T1000 (cell line): ENCODE data around the gene NCCRP1.

Source experiments
- DNase-seq: peaks from one replicate; lab custom pipeline; 2025; ENCODE audit warnings: mixed read lengths; lab: John Stamatoyannopoulos, UW

The NCCRP1 gene, protein sequence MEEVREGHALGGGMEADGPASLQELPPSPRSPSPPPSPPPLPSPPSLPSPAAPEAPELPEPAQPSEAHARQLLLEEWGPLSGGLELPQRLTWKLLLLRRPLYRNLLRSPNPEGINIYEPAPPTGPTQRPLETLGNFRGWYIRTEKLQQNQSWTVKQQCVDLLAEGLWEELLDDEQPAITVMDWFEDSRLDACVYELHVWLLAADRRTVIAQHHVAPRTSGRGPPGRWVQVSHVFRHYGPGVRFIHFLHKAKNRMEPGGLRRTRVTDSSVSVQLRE

GRCh38 chr19:39196860-39197562 is at the start of gene NCCRP1:
Gene NCCRP1 (plus strand): TSS chr19:39196964. CDS start chr19:39196983, 19 bp downstream.
- DNase-seq: no peak

GRCh38 chr19:39147480-39147879 is 49.3 kb upstream of the NCCRP1 start:
- DNase-seq: no peak

GRCh38 chr19:39148939-39149529 is 47.7 kb upstream of the NCCRP1 start:
- DNase-seq: no peak

DNA sequence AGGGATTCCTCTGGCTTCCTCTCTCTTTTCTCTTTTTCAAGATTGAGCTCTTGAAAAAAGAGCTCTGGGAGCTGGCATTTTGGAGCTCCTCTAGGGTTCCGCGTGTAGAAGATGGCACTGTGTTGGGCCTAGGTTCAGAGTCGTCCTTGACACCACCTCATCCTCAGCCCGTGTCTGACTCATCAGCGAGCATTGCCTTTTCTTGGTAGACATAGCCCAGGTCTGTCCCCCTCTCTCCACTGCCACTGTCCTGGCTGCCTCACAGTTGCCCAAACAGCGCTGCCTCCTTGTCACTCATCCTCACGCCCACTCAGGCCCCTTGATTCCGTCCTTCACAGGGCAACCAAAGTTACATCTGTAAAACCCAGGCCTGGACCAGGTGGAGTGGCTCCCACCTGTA is 46.5 kb upstream of the NCCRP1 start:
- no peak for DNase-seq

DNA sequence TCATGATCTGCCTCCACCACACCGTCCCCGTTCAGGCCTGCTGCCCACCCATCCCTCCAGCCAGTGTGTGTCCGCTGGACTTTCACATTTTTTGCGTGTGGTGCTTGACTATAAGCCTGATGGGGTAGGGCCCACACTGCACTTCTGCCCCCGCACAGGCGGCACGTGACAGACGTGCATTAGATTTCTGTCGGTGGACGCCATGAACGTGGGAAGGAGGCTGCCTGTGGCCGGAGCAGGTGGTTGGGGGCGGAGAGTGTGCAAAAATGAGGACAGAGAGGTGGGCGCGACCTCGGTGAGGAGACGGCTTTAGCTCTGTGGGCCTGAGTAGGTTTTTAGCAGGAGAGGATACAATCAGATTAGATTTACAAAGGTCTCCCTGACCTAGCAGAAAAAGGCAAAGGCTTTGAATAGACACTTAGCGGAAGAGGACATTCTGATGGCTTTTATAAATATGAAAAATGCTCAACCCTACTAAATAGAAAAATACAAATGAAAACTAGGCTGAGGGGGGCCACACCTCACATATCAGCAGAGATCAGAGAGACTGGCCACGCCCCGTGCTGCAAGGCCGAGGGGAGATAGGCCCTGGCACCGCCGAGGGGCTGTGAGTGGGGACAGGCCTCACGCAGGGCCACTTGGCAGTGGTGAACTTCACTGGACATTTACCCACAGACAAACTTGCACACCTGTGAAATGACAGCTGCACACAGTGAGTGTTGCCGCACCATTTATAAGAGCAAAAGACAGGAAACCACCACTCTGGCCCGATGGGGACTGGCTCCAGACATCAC is 45.8 kb upstream of the NCCRP1 start:
- DNase-seq: no peak

- no peak for DNase-seq
Observed at GRCh38 chr19:39152066-39152465, 44.7 kb upstream of the NCCRP1 start.

- DNase-seq: no peak
Observed at GRCh38 chr19:39154100-39154628, 42.6 kb upstream of the NCCRP1 start.

DNA sequence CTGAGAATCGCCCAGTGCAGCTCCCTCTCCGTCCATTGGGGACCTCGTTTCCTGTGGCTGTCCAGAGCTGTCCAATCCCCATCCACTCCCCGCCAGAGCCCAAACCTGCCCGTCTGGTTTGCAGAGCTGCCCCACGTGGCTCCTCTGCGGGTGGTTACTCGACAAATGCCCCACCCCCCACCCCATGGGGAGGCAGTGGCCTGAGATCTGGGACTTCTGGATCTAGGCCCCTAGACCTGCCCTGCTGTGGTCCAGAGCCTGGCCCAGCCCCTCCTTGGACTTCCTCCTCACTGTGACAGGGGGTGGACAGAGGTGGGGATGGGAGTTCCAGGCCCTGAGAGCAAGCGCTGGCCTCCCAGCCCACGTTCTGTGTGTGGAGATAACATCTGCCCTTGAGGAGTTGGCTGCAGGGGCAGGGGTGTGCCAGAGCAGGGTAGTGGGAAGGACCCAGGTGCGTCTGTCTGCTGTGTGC is 42.1 kb upstream of the NCCRP1 start:
- DNase-seq: no peak

- DNase-seq: no peak
Observed at GRCh38 chr19:39155114-39155700, 41.6 kb upstream of the NCCRP1 start.

- no peak for DNase-seq
Observed at GRCh38 chr19:39155741-39156140, 41.0 kb upstream of the NCCRP1 start.

DNA sequence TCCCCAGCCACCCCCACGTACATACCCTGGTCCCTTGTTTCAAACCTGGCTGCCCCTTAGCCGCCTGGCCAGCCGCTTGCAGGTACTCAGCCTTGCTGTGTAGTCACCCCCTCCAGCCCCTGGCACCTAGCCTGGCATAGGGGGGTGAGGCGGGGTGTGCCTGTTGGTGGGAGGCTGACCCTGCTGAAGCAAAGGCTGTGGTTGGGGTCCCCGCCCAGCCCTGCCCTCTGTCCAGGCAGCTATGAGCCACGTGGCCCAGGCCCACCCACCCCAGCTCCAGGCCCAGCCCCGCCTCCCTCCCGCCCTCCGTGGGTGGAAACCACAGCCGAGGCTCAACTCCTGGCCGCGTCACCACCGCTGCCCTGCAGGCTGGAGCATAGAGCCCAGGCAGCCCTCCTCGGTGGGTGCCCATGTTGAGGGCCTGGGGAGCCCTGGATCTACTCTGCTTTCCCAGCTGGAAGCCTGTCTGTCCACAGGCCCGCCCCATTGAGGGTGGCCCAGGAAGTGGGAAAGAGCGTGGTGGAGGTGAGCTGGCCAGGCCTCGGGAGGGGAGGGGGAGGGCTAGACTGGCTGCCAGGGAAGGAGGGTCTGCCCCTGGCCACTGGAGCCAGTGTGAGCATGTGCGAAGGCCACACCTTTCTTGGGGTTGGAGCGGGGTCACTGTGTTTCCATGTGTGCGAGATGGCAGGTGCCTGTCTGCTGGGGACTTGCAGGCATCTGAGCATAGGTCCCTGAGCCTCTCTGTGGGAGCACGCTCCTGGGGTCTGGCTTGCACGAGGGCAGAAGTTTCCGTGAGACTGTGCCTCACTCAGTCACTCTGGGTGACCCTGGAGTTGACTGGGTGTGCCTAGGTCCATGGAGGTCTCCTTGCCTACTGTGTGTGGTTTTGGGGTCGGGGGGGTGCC is 40.2 kb upstream of the NCCRP1 start:
- DNase-seq: no peak

- DNase-seq: no peak
Observed at GRCh38 chr19:39157275-39157996, 39.3 kb upstream of the NCCRP1 start.

DNA sequence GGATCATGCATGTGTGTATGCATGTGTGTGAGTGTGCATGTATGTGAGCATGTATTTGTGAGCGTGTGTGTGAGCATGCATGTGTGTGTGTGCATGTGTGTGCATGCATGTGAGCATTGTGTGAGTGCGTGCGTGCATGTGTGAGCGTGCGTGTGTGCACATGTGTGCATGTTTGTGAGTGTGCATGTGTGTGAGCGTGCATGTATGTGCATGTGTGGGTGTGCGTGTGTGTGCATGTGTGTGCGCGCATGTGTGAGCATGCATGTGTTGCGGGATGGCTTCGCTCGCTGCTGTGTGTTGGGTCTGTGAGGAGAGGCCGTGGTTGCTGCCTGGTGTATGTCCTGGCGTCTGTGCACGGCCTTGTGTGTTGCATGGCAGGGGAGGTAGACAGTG is 38.8 kb upstream of the NCCRP1 start:
- DNase-seq: no peak

- DNase-seq: no peak
Observed at GRCh38 chr19:39158646-39159260, 38.0 kb upstream of the NCCRP1 start.

DNA sequence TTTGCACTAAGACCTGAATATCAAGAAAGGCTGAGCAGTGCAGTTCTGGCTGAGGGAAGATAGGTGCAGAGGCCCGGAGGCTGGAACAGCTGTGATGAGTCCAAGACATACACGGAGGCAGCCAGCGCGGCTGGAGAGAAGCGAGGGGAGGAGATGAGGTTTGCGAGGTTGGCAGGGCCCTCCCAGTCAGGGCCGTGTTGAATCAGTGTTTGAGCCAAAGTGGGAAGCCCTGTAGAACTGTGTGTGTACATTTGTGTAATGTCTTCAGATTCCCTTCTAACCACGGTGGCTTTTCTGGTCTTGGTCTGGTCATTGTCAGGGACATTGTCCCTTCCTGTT is 36.3 kb upstream of the NCCRP1 start:
- no peak for DNase-seq

DNA sequence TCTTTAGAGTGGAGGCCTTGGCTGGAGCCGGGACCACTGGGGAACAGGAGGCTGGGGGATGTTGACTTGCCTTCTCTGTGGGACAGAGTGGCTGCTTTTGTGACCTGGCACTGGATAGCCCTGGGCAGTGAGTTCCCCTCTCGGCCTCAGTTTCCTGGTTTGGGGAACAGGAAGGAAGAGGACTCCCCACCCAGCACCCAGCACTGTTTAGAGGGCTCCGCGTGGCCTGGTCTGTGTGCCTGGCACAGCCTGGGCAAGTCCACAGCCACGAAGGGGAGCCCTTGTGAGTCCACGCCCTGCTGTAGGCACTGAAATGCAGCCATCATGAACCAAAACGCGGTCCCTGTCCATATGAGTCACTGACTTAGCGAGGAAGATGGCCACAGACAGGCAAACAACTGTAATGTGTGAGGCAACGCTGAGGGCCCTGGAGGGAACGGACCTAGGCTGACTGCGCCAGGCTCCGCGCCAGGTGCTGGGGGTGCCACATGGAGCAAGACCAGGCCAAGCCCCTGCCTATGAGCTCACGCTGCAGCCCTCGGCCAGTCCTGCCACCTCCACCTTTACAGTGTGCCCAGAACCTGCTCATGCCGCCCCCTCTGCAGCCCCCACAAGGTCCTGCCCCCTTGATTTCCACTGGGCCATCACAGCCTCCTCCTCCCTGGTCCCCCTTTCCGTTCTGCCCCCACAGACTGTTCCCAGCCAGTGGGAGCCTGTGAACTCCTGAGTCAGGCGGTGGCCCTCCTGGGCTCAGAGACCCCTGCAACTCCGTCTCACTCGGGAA is 35.7 kb upstream of the NCCRP1 start:
- DNase-seq: no peak

GRCh38 chr19:39162441-39163043 is 34.2 kb upstream of the NCCRP1 start:
- DNase-seq: no peak

DNA sequence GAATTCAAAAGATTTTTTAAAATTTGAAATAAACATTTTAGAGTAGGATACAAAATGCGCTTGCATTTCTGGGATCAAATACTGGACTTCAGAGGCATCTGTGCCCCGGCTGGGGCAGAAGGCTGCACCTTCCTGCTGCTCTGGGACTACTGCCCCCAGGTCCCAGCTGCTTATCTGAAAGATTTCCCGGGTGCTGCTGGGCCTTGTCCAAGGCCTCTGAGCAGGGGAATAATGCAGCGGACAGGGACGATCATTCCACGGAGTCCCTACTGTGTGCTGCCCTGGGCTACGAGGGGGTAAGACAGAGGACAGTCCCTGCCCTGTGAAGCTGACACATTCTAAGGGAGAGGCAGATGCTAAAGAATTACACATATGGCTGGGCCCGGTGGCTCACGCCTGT is 33.1 kb upstream of the NCCRP1 start:
- no peak for DNase-seq
